HepG2 (cell line): ENCODE measurements around the gene BCO1. TPM values are rescaled to one million over a fixed set of nuclear protein-coding genes. Genes with fewer than 3 reads are reported as not detected.

Experiments used
- ARHGAP35 ChIP-seq: sonication (generic); formaldehyde crosslinking; IDR thresholded peaks from 2 replicates; pipeline ENCODE4 v1.9.0; 2022; ENCODE audit warnings: mild to moderate bottlenecking, inconsistent platforms, moderate library complexity, missing genetic modification reagents, borderline replicate concordance
- CBFB ChIP-seq: sonication (generic); formaldehyde crosslinking; IDR thresholded peaks from 2 replicates; pipeline ENCODE4 v1.4.0; 2020; ENCODE audit warnings: missing genetic modification reagents
- DBP ChIP-seq: sonication (generic); formaldehyde crosslinking; IDR thresholded peaks from 2 replicates; pipeline ENCODE4 v1.4.0; 2020; ENCODE audit warnings: missing genetic modification reagents; ENCODE audit errors: not compliant biosample characterization
- ELF4 ChIP-seq: sonication (generic); formaldehyde crosslinking; IDR thresholded peaks from 2 replicates; pipeline ENCODE4 v1.5.0; 2020; ENCODE audit warnings: missing genetic modification reagents, mild to moderate bottlenecking, moderate library complexity, borderline replicate concordance
- GPN1 ChIP-seq: sonication (generic); formaldehyde crosslinking; IDR thresholded peaks from 2 replicates; pipeline ENCODE4 v1.5.1; 2020; ENCODE audit warnings: missing genetic modification reagents, borderline replicate concordance
- HDAC1 ChIP-seq: sonication (generic); formaldehyde crosslinking; IDR thresholded peaks from 2 replicates; pipeline ENCODE4 v1.5.1; 2020; ENCODE audit warnings: mild to moderate bottlenecking, missing genetic modification reagents
- JUND ChIP-seq: sonication (generic); formaldehyde crosslinking; IDR thresholded peaks from 2 replicates; pipeline ENCODE4 v1.8.0; 2022; ENCODE audit warnings: mild to moderate bottlenecking, missing genetic modification reagents
- MBNL3 ChIP-seq: fragments of 250-450 bp; sonication (Bioruptor Pico); conservative IDR thresholded peaks from 2 replicates; pipeline ENCODE4 v1.8.0; 2022; ENCODE audit warnings: mild to moderate bottlenecking, inconsistent platforms
- NR0B2 ChIP-seq: sonication (generic); formaldehyde crosslinking; IDR thresholded peaks from 2 replicates; pipeline ENCODE4 v1.4.0; 2020; ENCODE audit warnings: mild to moderate bottlenecking, missing genetic modification reagents
- RBM39 ChIP-seq: fragments of 200-400 bp; formaldehyde crosslinking; IDR thresholded peaks from one replicate; pipeline ENCODE4 v1.6.1; 2018; ENCODE audit warnings: antibody characterized with exemption, mild to moderate bottlenecking, low read depth, low read length; ENCODE audit not compliant: poor library complexity, severe bottlenecking
- REL ChIP-seq: sonication (generic); formaldehyde crosslinking; conservative IDR thresholded peaks from 2 replicates; pipeline ENCODE4 v1.8.0; 2022; ENCODE audit warnings: mild to moderate bottlenecking, missing genetic modification reagents, moderate library complexity
- SIX1 ChIP-seq: sonication (generic); formaldehyde crosslinking; IDR thresholded peaks from 2 replicates; pipeline ENCODE4 v1.4.0; 2020; ENCODE audit warnings: missing genetic modification reagents, borderline replicate concordance
- SRY ChIP-seq: sonication (generic); formaldehyde crosslinking; IDR thresholded peaks from 2 replicates; pipeline ENCODE4 v1.8.0; 2022; ENCODE audit warnings: mild to moderate bottlenecking, missing genetic modification reagents
- TRIM24 ChIP-seq: sonication (generic); formaldehyde crosslinking; IDR thresholded peaks from 2 replicates; pipeline ENCODE4 v1.8.0; 2022; ENCODE audit warnings: mild to moderate bottlenecking, missing genetic modification reagents
- ZBTB10 ChIP-seq: sonication (generic); formaldehyde crosslinking; IDR thresholded peaks from 2 replicates; pipeline ENCODE4 v1.4.0; 2020; ENCODE audit warnings: missing genetic modification reagents, borderline replicate concordance
- ZKSCAN5 ChIP-seq: sonication (generic); formaldehyde crosslinking; IDR thresholded peaks from 2 replicates; pipeline ENCODE4 v1.5.1; 2020; ENCODE audit warnings: mild to moderate bottlenecking, missing genetic modification reagents
- ZNF276 ChIP-seq: sonication (generic); formaldehyde crosslinking; IDR thresholded peaks from 2 replicates; pipeline ENCODE4 v1.4.0; 2020; ENCODE audit warnings: mild to moderate bottlenecking, low read depth, missing genetic modification reagents
- ZNF292 ChIP-seq: sonication (generic); formaldehyde crosslinking; IDR thresholded peaks from 2 replicates; pipeline ENCODE4 v1.8.1; 2022; ENCODE audit warnings: mild to moderate bottlenecking, low read depth, missing genetic modification reagents, borderline replicate concordance
- ZSCAN29 ChIP-seq: sonication (generic); formaldehyde crosslinking; conservative IDR thresholded peaks from 2 replicates; pipeline ENCODE4 v1.4.0; 2020; ENCODE audit warnings: mild to moderate bottlenecking, missing genetic modification reagents
- ZXDC ChIP-seq: sonication (generic); formaldehyde crosslinking; IDR thresholded peaks from 2 replicates; pipeline ENCODE4 v1.5.0; 2020; ENCODE audit warnings: mild to moderate bottlenecking, missing genetic modification reagents
- polyA plus RNA-seq, 8 experiments: library from polyadenylated mRNA; depleted of rRNA in 3 of 8; stranded (reverse) in 7 of 8; unstranded in 1 of 8; fragments of >200 nt; fragmentation: Illumina TruSeq in 4 of 8; extraction: Trizol in 4 of 8; gene quantifications; 2 replicates each; pipeline versions ENCODE4 v1.2.1 to v1.2.3, GENCODE V29; 2011 to 2016; ENCODE audit warnings: low read depth in 4 of 8, missing spikeins in 1 of 8, mixed read lengths in 1 of 8; ENCODE audit not compliant: insufficient read depth in 1 of 8
- total RNA-seq, 5 experiments: library from RNA; depleted of rRNA; stranded (reverse); fragments of >200 nt; fragmentation: Illumina TruSeq; extraction: Trizol; gene quantifications; 2 replicates each; pipeline ENCODE4 v1.2.3, GENCODE V29; 2016; ENCODE audit warnings: low read depth in 1 of 5

Gene BCO1
- total and polyA plus RNA-seq, 2 of the 13 experiments (the other 11 are each of a cell fraction or from before 2014, with no cell fraction given): 0.11 TPM; not detected in 1

- TF ChIP-seq ZNF276 (CRISPR knock-in tag): peak; percentile 87; the same call in 1 of the 2 replicates
- TF ChIP-seq MBNL3: no peak
- TF ChIP-seq ELF4: no peak
- peak; percentile 57; the same call in 1 of the 2 replicates for TF ChIP-seq SRY
- no peak for TF ChIP-seq TRIM24 (CRISPR knock-in tag)
- peak; percentile 95 for TF ChIP-seq HDAC1
- TF ChIP-seq GPN1 (CRISPR knock-in tag): no peak; the same call in 1 of the 2 replicates
- TF ChIP-seq ZSCAN29 (CRISPR knock-in tag): peak; percentile 92
- 0 out of 2 replicates have a peak, but pooled peaks have one; percentile 23 for TF ChIP-seq ZKSCAN5 (CRISPR knock-in tag)
- peak; percentile 91 for TF ChIP-seq CBFB (CRISPR knock-in tag)
- no peak for TF ChIP-seq SIX1 (CRISPR knock-in tag)
- peak; percentile 61 for TF ChIP-seq RBM39
- TF ChIP-seq NR0B2 (CRISPR knock-in tag): peak; percentile 77; the same call in 1 of the 2 replicates
- TF ChIP-seq DBP (CRISPR knock-in tag): no peak
- 0 out of 2 replicates have a peak, but pooled peaks have one; percentile 9 for TF ChIP-seq ZXDC (CRISPR knock-in tag)
- peak; percentile 83 for TF ChIP-seq ZNF292 (CRISPR knock-in tag)
- TF ChIP-seq ARHGAP35 (CRISPR knock-in tag): 0 out of 2 replicates have a peak, but pooled peaks have one; percentile 10
- no peak for TF ChIP-seq JUND (CRISPR knock-in tag)
- TF ChIP-seq ZBTB10: 0 out of 2 replicates have a peak, but pooled peaks have one; percentile 16
- no peak for TF ChIP-seq REL (CRISPR knock-in tag)
Measured at GRCh38 chr16:81314603-81315270, 76.2 kb downstream of the BCO1 start, which contains the start of gene GAN (continued).
